VCaP (cell line): ENCODE results near the gene DLG2.

Experiments used
- H3K27ac ChIP-seq: fragments of 450-650 bp; 2 replicates; pipeline ENCODE4 v1.5.1; 2017
- TF ChIP-seq, protein P1 (sequence below): fragments of 450-650 bp; conservative IDR thresholded peaks from 2 replicates; pipeline ENCODE4 v1.5.1; 2017; ENCODE audit warnings: mild to moderate bottlenecking, moderate library complexity

DLG2 gene

DNA sequence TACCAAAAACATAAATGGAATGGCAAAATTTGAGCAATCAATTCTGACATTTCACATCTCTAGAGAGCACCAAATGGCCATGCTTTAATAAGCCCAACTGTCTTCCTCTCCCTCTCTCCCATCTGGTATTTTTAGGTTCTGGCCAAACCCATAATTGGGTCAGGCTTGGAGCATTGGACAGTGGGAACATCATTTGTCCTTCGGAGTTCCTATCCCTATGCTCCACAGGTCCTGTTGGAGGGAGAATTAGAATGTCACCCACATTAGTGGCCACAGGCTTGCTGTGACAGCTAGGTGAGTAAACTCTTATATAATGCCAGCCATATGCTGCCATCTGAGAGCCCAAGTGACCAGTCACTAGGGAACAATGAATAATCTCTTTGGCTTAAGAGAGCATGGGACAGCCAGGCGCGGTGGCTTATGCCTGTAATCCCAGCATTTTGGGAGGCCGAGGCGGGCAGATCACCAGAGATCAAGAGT is 2090.0 kb downstream of the DLG2 start:
- TF ChIP-seq, protein P1, sequence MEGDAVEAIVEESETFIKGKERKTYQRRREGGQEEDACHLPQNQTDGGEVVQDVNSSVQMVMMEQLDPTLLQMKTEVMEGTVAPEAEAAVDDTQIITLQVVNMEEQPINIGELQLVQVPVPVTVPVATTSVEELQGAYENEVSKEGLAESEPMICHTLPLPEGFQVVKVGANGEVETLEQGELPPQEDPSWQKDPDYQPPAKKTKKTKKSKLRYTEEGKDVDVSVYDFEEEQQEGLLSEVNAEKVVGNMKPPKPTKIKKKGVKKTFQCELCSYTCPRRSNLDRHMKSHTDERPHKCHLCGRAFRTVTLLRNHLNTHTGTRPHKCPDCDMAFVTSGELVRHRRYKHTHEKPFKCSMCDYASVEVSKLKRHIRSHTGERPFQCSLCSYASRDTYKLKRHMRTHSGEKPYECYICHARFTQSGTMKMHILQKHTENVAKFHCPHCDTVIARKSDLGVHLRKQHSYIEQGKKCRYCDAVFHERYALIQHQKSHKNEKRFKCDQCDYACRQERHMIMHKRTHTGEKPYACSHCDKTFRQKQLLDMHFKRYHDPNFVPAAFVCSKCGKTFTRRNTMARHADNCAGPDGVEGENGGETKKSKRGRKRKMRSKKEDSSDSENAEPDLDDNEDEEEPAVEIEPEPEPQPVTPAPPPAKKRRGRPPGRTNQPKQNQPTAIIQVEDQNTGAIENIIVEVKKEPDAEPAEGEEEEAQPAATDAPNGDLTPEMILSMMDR: no peak
- H3K27ac ChIP-seq: no peak overlapping the region

DNA sequence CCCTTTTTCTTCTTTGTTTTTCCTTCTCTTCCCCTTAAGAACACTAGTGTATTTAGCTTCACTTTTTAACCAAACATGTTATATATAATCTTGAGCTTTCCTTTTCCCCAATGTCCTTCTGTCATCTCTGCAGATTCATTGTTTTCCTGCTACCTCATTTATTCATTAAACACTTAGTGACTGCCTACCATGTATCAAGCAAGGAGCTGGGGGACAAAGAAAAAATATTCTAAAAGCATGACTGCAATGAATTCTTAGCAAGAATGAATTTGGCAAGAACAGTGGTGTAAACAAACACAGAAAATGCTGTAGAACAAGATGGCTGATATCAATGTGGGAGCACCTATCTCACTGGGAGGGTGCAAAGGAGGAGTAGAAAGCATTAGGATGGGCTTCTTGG is 2094.0 kb downstream of the DLG2 start:
- no peak overlapping the region for H3K27ac ChIP-seq
- TF ChIP-seq, protein P1: no peak

DNA sequence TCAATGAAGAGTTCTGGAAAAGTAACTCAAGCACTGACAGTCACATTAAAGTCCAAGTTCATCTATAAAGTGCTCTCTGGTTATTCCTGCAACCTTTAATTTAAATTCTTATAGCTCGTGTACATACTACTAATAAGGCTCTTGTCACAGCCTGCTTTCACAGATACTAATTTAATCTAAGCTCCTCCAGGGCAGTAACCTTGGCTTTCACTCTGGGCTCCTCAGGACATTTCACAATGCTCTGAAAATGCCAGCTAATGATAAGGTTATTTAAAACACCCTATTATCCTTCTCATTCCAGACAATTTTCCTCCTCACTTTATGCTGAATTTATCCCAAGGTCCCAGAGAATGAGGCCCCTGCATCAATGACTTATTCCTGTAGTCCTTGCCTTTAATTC is 2098.3 kb downstream of the DLG2 start:
- TF ChIP-seq, protein P1: no peak
- no peak overlapping the region for H3K27ac ChIP-seq

DNA sequence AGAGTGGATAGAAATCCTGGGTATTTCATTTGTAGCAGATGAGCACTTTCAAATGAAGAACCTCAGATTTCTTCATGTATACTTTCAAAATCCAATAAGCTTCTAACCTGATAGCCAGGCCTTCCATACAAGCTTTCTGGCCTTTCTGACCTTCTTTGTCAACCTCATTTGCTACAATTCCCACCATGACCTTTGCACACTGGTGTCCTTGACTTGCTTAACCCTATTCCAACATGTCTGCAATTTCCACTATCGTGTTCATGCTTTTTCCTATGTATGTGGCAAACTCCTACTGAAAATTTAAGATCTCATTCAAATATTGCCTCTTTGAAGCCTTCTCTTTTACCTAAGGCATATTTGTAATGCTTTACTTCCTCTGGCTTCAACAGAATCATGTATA is 2098.9 kb downstream of the DLG2 start:
- H3K27ac ChIP-seq: no peak overlapping the region
- TF ChIP-seq, protein P1: no peak

DNA sequence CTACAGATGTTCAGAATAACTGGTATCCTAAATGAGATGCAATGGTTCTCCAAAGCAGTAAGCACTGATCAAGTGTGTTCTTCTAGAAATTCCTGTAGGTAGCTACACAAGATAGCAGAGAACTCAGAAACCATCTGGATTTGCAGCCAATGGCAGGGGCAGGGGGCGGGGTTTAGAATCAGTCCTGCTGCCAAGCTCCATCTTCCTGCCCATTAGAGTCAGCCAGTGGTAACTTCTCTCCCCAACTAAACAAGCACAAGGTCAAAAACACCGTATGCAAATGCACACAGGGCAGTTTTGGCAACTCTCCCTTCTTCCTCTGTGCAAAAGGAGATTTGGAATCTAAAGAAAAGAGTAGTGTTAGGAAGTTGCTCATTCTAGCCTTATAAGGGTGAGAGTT is 2103.5 kb downstream of the DLG2 start:
- TF ChIP-seq, protein P1: no peak
- H3K27ac ChIP-seq: no peak overlapping the region

DNA sequence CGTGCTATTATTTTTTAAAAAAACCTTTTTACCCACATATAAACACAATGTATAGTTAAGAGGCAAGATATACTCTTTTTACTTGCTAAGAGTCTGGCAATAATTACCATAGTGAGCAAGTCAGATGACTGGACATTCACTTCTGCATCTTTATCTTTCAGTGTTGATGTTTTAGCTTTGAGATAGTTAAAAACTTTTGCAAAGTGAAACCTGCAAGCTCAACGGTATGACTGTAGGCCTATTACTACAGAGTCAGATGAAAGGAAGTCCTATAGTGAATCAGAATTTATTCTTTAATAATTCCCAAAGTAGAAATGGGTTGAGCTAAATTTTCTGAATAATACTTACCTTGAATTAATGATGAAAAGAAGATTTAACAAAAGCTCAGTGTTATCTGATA is 2104.2 kb downstream of the DLG2 start:
- no peak overlapping the region for H3K27ac ChIP-seq
- TF ChIP-seq, protein P1: no peak

DNA sequence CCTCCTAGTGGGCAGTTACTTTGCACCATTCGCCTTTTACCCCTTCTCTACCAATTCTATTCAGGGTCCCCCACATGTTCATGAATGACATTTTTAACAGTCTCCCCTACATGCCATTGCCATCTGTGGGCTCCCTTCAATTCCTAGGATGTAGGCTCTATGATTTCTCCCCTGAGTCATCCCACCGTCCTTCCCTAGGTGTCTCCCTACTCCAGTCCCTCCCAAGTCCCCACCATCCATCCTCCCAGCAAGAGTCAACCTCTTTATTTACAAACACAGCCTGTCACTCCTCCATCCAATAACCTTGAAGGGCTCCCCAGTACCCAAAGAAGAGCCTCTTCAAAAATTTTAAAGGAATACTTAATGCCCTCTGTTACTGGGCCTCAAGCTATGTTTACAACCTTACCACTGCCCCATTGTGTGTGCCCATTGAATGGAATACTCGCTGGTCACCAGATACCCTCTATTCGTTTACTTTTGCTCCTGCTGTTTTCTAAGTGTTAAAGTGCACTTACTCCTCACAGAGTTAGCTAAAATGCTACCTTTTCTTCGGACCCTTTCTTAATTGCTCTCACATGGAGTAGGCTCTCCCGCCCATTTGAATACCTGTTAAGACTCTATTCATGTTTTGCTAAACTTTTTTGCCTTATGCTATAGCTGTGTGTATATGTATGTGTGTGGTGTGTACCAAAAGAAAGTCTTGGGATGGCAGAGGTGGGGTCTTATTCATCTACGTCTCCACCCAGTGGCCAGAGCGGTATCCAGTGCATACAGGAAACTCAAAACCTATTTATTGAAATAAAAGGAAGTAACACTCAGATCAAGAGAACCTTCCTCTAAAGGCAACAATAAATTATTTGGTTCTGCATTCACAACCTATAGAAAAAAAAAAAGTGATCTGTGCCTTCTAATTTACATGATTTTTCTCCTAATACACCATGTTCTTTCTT is 2105.2 kb downstream of the DLG2 start:
- TF ChIP-seq, protein P1: peak; percentile 45
- peak overlapping the region; percentile 63 for H3K27ac ChIP-seq
